Neutrophil (primary cell): Measurements from ENCODE around the gene RGS3.

ENCODE experiments used
- H3K27ac ChIP-seq: fragments of 200-600 bp; sonication (generic); 2 replicates; pipeline ENCODE4 v1.5.1; 2016; ENCODE audit warnings: mild to moderate bottlenecking, moderate library complexity
- H3K27me3 ChIP-seq: fragments of 200-600 bp; sonication (generic); 2 replicates; pipeline ENCODE4 v1.6.0; 2016; ENCODE audit warnings: mild to moderate bottlenecking
- H3K36me3 ChIP-seq: fragments of 200-600 bp; sonication (generic); 2 replicates; pipeline ENCODE4 v1.5.1; 2017
- H3K4me1 ChIP-seq, 2 experiments: fragments of 200-600 bp in 1 of 2; sonication (generic) in 1 of 2; 1 replicate in 1 of 2; 2 replicates in 1 of 2; pipeline versions ENCODE4 v1.5.1 to v1.6.1; 2013 to 2016; ENCODE audit warnings: low read depth in 1 of 2, low read length in 1 of 2, mild to moderate bottlenecking in 1 of 2, moderate library complexity in 1 of 2; ENCODE audit not compliant: control insufficient read depth in 1 of 2, insufficient read depth in 1 of 2
- H3K4me3 ChIP-seq, 2 experiments: fragments of 200-600 bp in 1 of 2; sonication (generic) in 1 of 2; 1 replicate in 1 of 2; 2 replicates in 1 of 2; pipeline ENCODE4 v1.5.1; 2013 to 2016; ENCODE audit warnings: low read depth in 1 of 2, low read length in 1 of 2, mild to moderate bottlenecking in 1 of 2, moderate library complexity in 1 of 2
- H3K9me3 ChIP-seq: fragments of 200-600 bp; sonication (generic); 2 replicates; pipeline ENCODE4 v1.5.1; 2016
- CTCF ChIP-seq: fragments of 200-600 bp; sonication (generic); IDR thresholded peaks from 2 replicates; pipeline ENCODE4 v1.5.1; 2016; ENCODE audit warnings: antibody characterized with exemption

Gene RGS3

GRCh38 chr9:113600871-113601614 lies 137.5 kb downstream of the RGS3 start:
- peaks cover 34% of the 10 kb centered on the region for H3K36me3 ChIP-seq
- H3K4me1 ChIP-seq = no peaks in the 10 kb centered on the region
- H3K27ac ChIP-seq = no peak overlapping the region
- H3K4me3 ChIP-seq = no peak overlapping the region
- TF ChIP-seq CTCF = no peak
- H3K9me3 ChIP-seq = no peaks in the 10 kb centered on the region
- H3K27me3 ChIP-seq = no peaks in the 10 kb centered on the region

DNA sequence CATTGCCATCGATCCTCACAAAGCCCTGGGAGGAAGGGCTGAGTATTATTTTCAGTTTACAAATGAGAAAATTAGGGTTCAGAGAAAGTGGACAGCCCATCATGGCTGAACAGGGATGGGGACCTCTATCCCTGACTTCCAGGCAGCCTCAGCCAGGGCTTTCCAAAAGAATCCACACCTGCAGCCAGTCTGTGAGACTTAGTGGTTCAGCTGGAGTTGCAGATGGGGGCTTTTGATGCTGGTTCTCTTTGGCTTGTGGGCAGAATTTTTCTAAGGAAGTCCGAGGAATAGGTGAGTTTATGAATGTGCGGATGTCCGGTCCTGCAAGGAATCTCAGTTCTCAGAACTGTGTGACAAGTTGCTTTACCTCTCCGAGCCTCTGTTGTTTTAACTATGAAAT lies 138.1 kb downstream of the RGS3 start:
- no peak for TF ChIP-seq CTCF
- Histone ChIP-seq H3K27ac (no peak overlapping the region), H3K27me3 (no peaks in the 10 kb centered on the region), H3K36me3 (peaks cover 28% of the 10 kb centered on the region), H3K9me3 (no peaks in the 10 kb centered on the region), H3K4me1 (no peaks in the 10 kb centered on the region), H3K4me3 (no peak overlapping the region)

DNA sequence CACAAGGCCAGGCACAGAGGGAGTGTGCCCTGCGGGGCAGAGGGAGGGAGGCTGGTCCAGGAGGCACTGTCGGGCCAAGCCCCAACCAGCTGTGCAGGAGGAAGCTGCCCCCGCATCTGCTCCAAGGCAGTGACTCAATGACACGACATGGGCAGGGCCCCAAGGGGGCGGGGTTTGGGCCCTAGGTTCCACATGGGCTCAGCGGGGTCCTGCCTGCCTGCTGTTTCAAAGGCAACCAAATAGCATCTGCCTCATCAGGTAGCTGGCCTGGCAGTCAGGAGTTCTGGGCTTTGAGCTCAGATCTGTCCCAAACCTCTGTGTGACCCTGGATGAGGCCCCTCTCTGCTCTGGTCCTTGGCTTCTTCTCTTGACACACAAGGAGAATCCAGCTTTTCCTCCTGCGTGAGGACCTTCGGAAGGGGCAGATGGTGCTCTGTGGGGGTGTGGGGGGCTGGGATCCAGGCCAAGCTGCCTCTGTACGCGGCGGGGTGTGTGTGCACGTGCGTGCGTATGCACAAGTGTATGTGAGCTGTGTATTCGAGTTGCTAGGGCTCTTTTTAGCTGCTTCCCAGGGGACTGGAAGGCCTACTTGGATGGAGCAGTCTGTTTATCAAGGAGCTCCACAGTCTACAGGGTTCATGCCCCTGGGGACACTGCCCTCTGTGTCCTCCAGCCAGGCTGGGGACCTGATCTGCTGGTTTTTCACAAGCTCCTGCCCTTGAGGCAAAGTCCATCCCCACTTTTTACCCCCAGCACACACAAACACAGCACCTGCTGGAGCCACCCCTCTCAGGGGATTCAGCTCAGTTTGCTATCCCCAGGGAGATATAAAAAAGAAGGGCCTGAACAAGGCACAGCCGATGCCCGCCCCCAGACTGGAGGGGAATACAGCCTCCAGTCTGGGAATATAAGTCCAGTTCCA lies 138.9 kb downstream of the RGS3 start:
- no peak for TF ChIP-seq CTCF
- no peak overlapping the region for H3K27ac ChIP-seq
- H3K4me1 ChIP-seq = no peaks in the 10 kb centered on the region
- H3K27me3 ChIP-seq = no peaks in the 10 kb centered on the region
- H3K4me3 ChIP-seq = no peak overlapping the region
- H3K36me3 ChIP-seq = peaks cover 20% of the 10 kb centered on the region
- no peaks in the 10 kb centered on the region for H3K9me3 ChIP-seq

- no peaks in the 10 kb centered on the region for H3K4me1 ChIP-seq
- H3K27ac ChIP-seq = no peak overlapping the region
- no peaks in the 10 kb centered on the region for H3K27me3 ChIP-seq
- no peaks in the 10 kb centered on the region for H3K9me3 ChIP-seq
- no peak for TF ChIP-seq CTCF
- H3K4me3 ChIP-seq = no peak overlapping the region
- peaks cover 14% of the 10 kb centered on the region for H3K36me3 ChIP-seq
These were observed 139.5 kb downstream of the RGS3 start for GRCh38 chr9:113603048-113603375.

- peaks cover 6% of the 10 kb centered on the region for H3K36me3 ChIP-seq
- H3K27ac ChIP-seq = no peak overlapping the region
- no peaks in the 10 kb centered on the region for H3K27me3 ChIP-seq
- H3K4me3 ChIP-seq = no peak overlapping the region
- H3K9me3 ChIP-seq = no peaks in the 10 kb centered on the region
- no peak for TF ChIP-seq CTCF
- no peaks in the 10 kb centered on the region for H3K4me1 ChIP-seq
These were observed 140.2 kb downstream of the RGS3 start for GRCh38 chr9:113603773-113604172.
